ENCODE measurements around the gene KCTD20. TPM values are rescaled to one million over a fixed set of nuclear protein-coding genes. Genes with fewer than 3 reads are reported as not detected.

The KCTD20 gene
- total and polyA plus RNA-seq, 2 of the 13 experiments (the other 11 are each of a cell fraction or from before 2014, with no cell fraction given): 52.7 to 67.1 TPM

DNA sequence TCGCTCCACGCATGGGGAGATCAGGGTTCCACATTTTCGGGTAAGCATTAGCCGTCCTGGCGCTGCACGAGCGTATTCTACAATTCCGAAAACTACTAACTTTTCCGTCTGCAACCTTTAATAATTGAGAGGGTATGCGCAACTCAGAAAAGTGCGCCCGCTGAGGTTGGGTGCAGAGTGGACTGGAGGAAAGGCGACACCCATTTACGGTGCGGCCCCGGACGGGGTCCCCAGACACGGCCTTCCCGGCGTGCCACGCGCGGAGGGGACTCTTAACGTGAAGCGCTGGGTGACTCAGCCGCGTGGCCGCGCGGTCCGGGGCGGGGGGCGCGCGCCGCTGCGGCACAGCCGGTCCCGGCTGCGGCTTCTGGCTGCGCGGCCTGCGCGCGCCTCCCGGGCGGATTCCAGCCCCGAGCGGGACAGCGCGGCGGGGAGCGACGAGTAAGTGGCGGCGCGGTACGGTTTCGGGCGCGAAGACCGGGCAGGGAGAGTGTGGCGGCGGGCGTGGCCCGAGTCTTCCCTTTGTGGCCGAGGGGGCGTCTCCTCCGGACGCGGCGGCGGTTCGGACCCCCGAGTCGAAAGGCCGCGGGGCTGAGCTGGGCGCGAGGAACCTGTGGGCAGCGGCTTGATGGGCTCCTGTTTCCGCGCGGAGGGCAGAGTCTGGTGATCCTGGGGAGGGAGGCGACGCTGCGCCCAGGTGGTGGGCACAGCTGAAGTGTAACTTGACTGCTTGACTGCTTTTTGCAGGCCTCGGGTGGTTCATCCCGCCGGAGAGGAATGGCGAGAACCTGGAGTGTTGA lies at the start of gene KCTD20, which contains the start of gene PXT1 (continued):
- no peak for TF ChIP-seq MLLT10 (CRISPR knock-in tag; IDR thresholded peaks at IDR 0.05)
- TF ChIP-seq, protein P1, sequence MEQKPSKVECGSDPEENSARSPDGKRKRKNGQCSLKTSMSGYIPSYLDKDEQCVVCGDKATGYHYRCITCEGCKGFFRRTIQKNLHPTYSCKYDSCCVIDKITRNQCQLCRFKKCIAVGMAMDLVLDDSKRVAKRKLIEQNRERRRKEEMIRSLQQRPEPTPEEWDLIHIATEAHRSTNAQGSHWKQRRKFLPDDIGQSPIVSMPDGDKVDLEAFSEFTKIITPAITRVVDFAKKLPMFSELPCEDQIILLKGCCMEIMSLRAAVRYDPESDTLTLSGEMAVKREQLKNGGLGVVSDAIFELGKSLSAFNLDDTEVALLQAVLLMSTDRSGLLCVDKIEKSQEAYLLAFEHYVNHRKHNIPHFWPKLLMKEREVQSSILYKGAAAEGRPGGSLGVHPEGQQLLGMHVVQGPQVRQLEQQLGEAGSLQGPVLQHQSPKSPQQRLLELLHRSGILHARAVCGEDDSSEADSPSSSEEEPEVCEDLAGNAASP (CRISPR knock-in tag; IDR thresholded peaks at IDR 0.05; ENCODE audit: borderline replicate concordance): peak; percentile 61
- peak; percentile 80 for TF ChIP-seq ZNF746 (CRISPR knock-in tag; IDR thresholded peaks at IDR 0.05)
- TF ChIP-seq RELA (CRISPR knock-in tag; IDR thresholded peaks at IDR 0.05): no peak
- peak; percentile 56 for TF ChIP-seq TBL1XR1 (IDR thresholded peaks at IDR 0.05; ENCODE audit: borderline replicate concordance, low read length, partially characterized antibody)
- TF ChIP-seq KAT8 (CRISPR knock-in tag; IDR thresholded peaks at IDR 0.05): peak; percentile 79; the same call in 1 of the 2 replicates
- no peak; the same call in 1 of the 2 replicates for TF ChIP-seq SP140L (CRISPR knock-in tag; IDR thresholded peaks at IDR 0.05; ENCODE audit: borderline replicate concordance)
- TF ChIP-seq, protein P2, sequence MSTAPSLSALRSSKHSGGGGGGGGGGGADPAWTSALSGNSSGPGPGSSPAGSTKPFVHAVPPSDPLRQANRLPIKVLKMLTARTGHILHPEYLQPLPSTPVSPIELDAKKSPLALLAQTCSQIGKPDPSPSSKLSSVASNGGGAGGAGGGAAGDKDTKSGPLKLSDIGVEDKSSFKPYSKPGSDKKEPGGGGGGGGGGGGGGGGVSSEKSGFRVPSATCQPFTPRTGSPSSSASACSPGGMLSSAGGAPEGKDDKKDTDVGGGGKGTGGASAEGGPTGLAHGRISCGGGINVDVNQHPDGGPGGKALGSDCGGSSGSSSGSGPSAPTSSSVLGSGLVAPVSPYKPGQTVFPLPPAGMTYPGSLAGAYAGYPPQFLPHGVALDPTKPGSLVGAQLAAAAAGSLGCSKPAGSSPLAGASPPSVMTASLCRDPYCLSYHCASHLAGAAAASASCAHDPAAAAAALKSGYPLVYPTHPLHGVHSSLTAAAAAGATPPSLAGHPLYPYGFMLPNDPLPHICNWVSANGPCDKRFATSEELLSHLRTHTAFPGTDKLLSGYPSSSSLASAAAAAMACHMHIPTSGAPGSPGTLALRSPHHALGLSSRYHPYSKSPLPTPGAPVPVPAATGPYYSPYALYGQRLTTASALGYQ (CRISPR knock-in tag; IDR thresholded peaks at IDR 0.05): no peak
- peak; percentile 86 for TF ChIP-seq GATAD1 (CRISPR knock-in tag; IDR thresholded peaks at IDR 0.05)
- TF ChIP-seq ZNF672 (CRISPR knock-in tag; IDR thresholded peaks at IDR 0.05): no peak
- TF ChIP-seq ZNF562 (CRISPR knock-in tag; IDR thresholded peaks at IDR 0.05; ENCODE audit: borderline replicate concordance): no peak; the same call in 1 of the 2 replicates
- TF ChIP-seq, protein P3, sequence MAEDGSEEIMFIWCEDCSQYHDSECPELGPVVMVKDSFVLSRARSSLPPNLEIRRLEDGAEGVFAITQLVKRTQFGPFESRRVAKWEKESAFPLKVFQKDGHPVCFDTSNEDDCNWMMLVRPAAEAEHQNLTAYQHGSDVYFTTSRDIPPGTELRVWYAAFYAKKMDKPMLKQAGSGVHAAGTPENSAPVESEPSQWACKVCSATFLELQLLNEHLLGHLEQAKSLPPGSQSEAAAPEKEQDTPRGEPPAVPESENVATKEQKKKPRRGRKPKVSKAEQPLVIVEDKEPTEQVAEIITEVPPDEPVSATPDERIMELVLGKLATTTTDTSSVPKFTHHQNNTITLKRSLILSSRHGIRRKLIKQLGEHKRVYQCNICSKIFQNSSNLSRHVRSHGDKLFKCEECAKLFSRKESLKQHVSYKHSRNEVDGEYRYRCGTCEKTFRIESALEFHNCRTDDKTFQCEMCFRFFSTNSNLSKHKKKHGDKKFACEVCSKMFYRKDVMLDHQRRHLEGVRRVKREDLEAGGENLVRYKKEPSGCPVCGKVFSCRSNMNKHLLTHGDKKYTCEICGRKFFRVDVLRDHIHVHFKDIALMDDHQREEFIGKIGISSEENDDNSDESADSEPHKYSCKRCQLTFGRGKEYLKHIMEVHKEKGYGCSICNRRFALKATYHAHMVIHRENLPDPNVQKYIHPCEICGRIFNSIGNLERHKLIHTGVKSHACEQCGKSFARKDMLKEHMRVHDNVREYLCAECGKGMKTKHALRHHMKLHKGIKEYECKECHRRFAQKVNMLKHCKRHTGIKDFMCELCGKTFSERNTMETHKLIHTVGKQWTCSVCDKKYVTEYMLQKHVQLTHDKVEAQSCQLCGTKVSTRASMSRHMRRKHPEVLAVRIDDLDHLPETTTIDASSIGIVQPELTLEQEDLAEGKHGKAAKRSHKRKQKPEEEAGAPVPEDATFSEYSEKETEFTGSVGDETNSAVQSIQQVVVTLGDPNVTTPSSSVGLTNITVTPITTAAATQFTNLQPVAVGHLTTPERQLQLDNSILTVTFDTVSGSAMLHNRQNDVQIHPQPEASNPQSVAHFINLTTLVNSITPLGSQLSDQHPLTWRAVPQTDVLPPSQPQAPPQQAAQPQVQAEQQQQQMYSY (CRISPR knock-in tag; IDR thresholded peaks at IDR 0.05): peak; percentile 97
- no peak for TF ChIP-seq ZSCAN22 (CRISPR knock-in tag; IDR thresholded peaks at IDR 0.05)
- peak; percentile 70; the same call in 1 of the 2 replicates for TF ChIP-seq CBFB (CRISPR knock-in tag; IDR thresholded peaks at IDR 0.05)
- peak; percentile 88 for TF ChIP-seq ZNF614 (CRISPR knock-in tag; IDR thresholded peaks at IDR 0.05; ENCODE audit: borderline replicate concordance)
- TF ChIP-seq ZNF75D (CRISPR knock-in tag; IDR thresholded peaks at IDR 0.05; ENCODE audit: borderline replicate concordance): no peak
- peak; percentile 95; the same call in 1 of the 2 replicates for TF ChIP-seq ZNF772 (CRISPR knock-in tag; IDR thresholded peaks at IDR 0.05)
- peak; percentile 76; the same call in 1 of the 2 replicates for TF ChIP-seq ZNF768 (CRISPR knock-in tag; IDR thresholded peaks at IDR 0.05)
- 0 out of 2 replicates have a peak, but pooled peaks have one; percentile 55 for TF ChIP-seq ZNF337 (CRISPR knock-in tag; IDR thresholded peaks at IDR 0.05; ENCODE audit: borderline replicate concordance, low read depth)
- TF ChIP-seq ZNF737 (CRISPR knock-in tag; IDR thresholded peaks at IDR 0.05; ENCODE audit: borderline replicate concordance): no peak
- TF ChIP-seq EP300 (IDR thresholded peaks at IDR 0.05; ENCODE audit: low read depth in 2 of 2, low read length in 2 of 2): peak; percentile 48 to 70; a peak in 2 of 4 replicates
- peak; percentile 72 for TF ChIP-seq EP300 (CRISPR knock-in tag; IDR thresholded peaks at IDR 0.05; ENCODE audit: borderline replicate concordance)
- TF ChIP-seq SPEN (CRISPR knock-in tag; IDR thresholded peaks at IDR 0.05; ENCODE audit: low read depth): peak; percentile 71
- peak; percentile 90 for TF ChIP-seq ZNF180 (CRISPR knock-in tag; IDR thresholded peaks at IDR 0.05; ENCODE audit: borderline replicate concordance, low read depth)

All from HepG2 (cell line).